Tibial artery (tissue), 4 donors: ENCODE measurements around the gene TMEM238.
A peak's percentile ranks its signal among the peaks of the same experiment; 100 is the strongest.

Source experiments
- DNase-seq, 2 donors: peaks; one replicate each; pipeline ENCODE4 v3.0.0-alpha.2; 2019
- H3K27ac ChIP-seq, 2 donors: fragments of 200-600 bp; sonication (generic) in 1 of 2; 1 replicate in 1 of 2; 2 replicates in 1 of 2; pipeline ENCODE4 v1.5.1; 2018 to 2019; ENCODE audit warnings: mild to moderate bottlenecking in 1 of 2
- H3K27me3 ChIP-seq, 2 donors: fragments of 200-600 bp; sonication (generic) in 1 of 2; one replicate each; pipeline versions ENCODE4 v1.5.1 to v1.6.0; 2016 to 2019
- H3K36me3 ChIP-seq, 3 donors: fragments of 200-600 bp; sonication (generic) in 2 of 3; one replicate each; pipeline ENCODE4 v1.5.1; 2016 to 2019; ENCODE audit warnings: mild to moderate bottlenecking in 2 of 3
- H3K4me1 ChIP-seq, 4 donors: fragments of 200-600 bp; sonication (generic) in 2 of 4; 1 replicate in 3 of 4; 2 replicates in 1 of 4; pipeline ENCODE4 v1.5.1; 2016 to 2019
- H3K4me3 ChIP-seq, 2 donors: fragments of 200-600 bp; sonication (generic) in 1 of 2; 1 replicate in 1 of 2; 2 replicates in 1 of 2; pipeline ENCODE4 v1.5.1; 2018 to 2019; ENCODE audit warnings: mild to moderate bottlenecking in 2 of 2
- H3K9me3 ChIP-seq, 3 donors: fragments of 200-600 bp; sonication (generic) in 1 of 3; one replicate each; pipeline ENCODE4 v1.5.1; 2016 to 2019
- intact Hi-C: fragments of 100-400 bp; cut with DNase I; formaldehyde crosslinking; loops from one replicate; pipeline ENCODE4 v1.15.0; 2023; ENCODE audit warnings: low total_unique reads
- TF ChIP-seq, protein P1 (sequence below), 2 experiments: fragments of 200-600 bp in 1 of 2; fragments of 450-650 bp in 1 of 2; IDR thresholded peaks; one replicate each; pipeline ENCODE4 v1.5.1; 2017 to 2019; ENCODE audit warnings: antibody characterized with exemption in 2 of 2, mild to moderate bottlenecking in 1 of 2, moderate library complexity in 1 of 2

TMEM238 gene

DNA sequence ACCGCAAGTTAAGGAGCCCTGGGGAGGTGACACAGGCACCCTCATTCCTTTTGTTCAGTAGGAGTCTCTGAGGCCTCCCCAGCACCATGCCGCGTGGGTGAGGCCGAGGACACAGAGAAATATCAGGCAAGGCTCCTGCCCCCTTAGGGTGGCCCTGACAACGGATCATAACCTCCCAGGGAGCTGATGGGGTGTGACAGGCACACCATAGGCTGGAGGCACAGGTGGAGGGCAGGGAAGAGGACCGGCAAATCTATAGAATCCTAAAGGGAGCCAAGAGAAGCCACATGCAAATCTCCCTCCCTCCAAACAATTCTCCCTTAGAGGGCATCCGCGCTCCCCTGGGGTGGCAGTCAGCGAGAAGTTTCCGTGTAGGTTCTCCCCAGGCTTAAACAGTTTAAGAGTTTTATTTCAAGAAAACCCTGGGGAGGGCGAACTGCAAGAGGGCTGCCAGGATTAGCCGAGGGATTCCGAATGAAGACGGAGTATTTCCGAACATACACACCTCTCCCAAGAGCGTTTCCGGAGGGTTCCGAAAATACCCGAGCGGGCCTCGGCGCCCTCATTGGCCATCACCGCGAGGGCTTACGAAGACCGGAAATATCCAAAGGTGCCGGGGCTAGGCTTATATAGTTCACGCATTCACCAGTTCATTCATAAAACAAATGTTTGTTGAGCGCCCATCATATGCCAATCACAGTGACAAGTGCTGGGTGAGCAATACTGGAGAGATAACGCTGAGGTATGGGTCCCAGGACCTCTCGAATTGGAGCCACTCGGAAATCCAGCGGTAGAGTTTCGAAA, 1.0 kb upstream of the TMEM238 start:
- Histone ChIP-seq H3K27me3 (no peaks in the 10 kb centered on the region), H3K4me3 (peak overlapping the region; percentile 78 to 93), H3K4me1 (peaks cover 0 to 53% (median 47%) of the 10 kb centered on the region in 4 donors), H3K27ac (peak overlapping the region; percentile 85 to 94), H3K9me3 (no peaks in the 10 kb centered on the region), H3K36me3 (peaks cover 4 to 32% (median 25%) of the 10 kb centered on the region in 3 donors)
- peak; percentile 99 for DNase-seq
- intact Hi-C loops = loop anchor here (2.0 to 5.0 kb wide), 2 partner anchors 46 to 83 kb away; partner anchors contain the start of gene KMT5C
- TF ChIP-seq, protein P1, sequence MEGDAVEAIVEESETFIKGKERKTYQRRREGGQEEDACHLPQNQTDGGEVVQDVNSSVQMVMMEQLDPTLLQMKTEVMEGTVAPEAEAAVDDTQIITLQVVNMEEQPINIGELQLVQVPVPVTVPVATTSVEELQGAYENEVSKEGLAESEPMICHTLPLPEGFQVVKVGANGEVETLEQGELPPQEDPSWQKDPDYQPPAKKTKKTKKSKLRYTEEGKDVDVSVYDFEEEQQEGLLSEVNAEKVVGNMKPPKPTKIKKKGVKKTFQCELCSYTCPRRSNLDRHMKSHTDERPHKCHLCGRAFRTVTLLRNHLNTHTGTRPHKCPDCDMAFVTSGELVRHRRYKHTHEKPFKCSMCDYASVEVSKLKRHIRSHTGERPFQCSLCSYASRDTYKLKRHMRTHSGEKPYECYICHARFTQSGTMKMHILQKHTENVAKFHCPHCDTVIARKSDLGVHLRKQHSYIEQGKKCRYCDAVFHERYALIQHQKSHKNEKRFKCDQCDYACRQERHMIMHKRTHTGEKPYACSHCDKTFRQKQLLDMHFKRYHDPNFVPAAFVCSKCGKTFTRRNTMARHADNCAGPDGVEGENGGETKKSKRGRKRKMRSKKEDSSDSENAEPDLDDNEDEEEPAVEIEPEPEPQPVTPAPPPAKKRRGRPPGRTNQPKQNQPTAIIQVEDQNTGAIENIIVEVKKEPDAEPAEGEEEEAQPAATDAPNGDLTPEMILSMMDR (IDR thresholded peaks at IDR 0.05) = no peak

- intact Hi-C loops = loop anchor here (2.0 to 5.0 kb wide), 2 partner anchors 45 to 81 kb away; partner anchors contain the start of gene KMT5C
- Histone ChIP-seq H3K36me3 (peaks cover 2 to 16% (median 16%) of the 10 kb centered on the region in 3 donors), H3K4me1 (peaks cover 0 to 39% (median 38%) of the 10 kb centered on the region in 4 donors), H3K27me3 (no peaks in the 10 kb centered on the region), H3K9me3 (no peaks in the 10 kb centered on the region), H3K27ac (peak overlapping the region; percentile 85 to 94), H3K4me3 (peak overlapping the region; percentile 78 to 93)
- TF ChIP-seq, protein P1 (IDR thresholded peaks at IDR 0.05) = peak in 1 of 2 experiments; percentile 17
- DNase-seq = no peak
Observed at GRCh38 chr19:55383279-55384130, 587 bp downstream of the TMEM238 start.

GRCh38 chr19:55382522-55383054, 1.5 kb downstream of the TMEM238 start:
- TF ChIP-seq, protein P1 (IDR thresholded peaks at IDR 0.05) = no peak
- H3K27ac ChIP-seq = no peak overlapping the region
- no peak overlapping the region for H3K4me3 ChIP-seq
- no peaks in the 10 kb centered on the region for H3K9me3 ChIP-seq
- peaks cover 0 to 7% (median 6%) of the 10 kb centered on the region in 3 donors for H3K36me3 ChIP-seq
- H3K4me1 ChIP-seq = peaks cover 0 to 30% (median 29%) of the 10 kb centered on the region in 4 donors
- intact Hi-C loops = loop anchor here (5.0 kb wide), 1 partner anchor 80 kb away; no protein-coding TSS in a partner anchor
- H3K27me3 ChIP-seq = peaks cover 0 to 4% of the 10 kb centered on the region in 2 donors
- no peak for DNase-seq

- peaks cover 0 to 9% of the 10 kb centered on the region in 2 donors for H3K27me3 ChIP-seq
- H3K4me3 ChIP-seq = no peak overlapping the region
- H3K27ac ChIP-seq = no peak overlapping the region
- peaks cover 0 to under 1% (median under 1%) of the 10 kb centered on the region in 3 donors for H3K36me3 ChIP-seq
- intact Hi-C loops = loop anchor here (5.0 kb wide), 1 partner anchor 80 kb away; no protein-coding TSS in a partner anchor
- no peaks in the 10 kb centered on the region for H3K9me3 ChIP-seq
- TF ChIP-seq, protein P1 (IDR thresholded peaks at IDR 0.05) = no peak
- no peak for DNase-seq
- peaks cover 0 to 24% (median 23%) of the 10 kb centered on the region in 4 donors for H3K4me1 ChIP-seq
Observed at GRCh38 chr19:55382013-55382412, 2.1 kb downstream of the TMEM238 start.

DNA sequence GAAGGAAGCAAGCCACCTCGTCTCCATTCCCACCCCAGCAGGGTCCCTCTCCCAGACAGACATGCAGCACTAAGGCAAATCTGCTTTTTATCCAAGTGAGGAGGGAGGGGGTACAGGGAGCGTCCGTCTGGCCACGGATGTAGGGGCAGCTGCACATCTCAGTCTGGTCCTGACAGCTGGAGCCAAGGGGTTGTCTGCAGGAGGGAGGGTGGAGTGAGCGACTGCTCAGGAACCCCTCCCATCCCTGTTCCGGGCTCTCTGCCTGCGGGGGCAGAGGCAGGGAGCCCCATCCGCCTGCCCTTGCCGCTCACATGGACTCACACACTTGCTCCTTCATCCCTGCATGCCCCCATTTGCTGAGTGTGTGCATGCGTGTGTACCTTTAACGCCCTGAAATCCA, 4.9 kb downstream of the TMEM238 start:
- intact Hi-C loops = no loop called here
- no peaks in the 10 kb centered on the region for H3K36me3 ChIP-seq
- TF ChIP-seq, protein P1 (IDR thresholded peaks at IDR 0.05) = no peak
- H3K9me3 ChIP-seq = no peaks in the 10 kb centered on the region
- H3K4me1 ChIP-seq = peaks cover 0 to 12% (median 11%) of the 10 kb centered on the region in 4 donors
- no peak overlapping the region for H3K4me3 ChIP-seq
- no peak overlapping the region for H3K27ac ChIP-seq
- H3K27me3 ChIP-seq = peaks cover 4 to 37% of the 10 kb centered on the region in 2 donors
- DNase-seq = no peak
